Mesothelial cell of epicardium (in vitro differentiated cells): ENCODE results near the gene MSANTD2. TPM values are rescaled to one million over a fixed set of nuclear protein-coding genes. Genes with fewer than 3 reads are reported as not detected.
A peak's percentile ranks its signal among the peaks of the same experiment; 100 is the strongest.

Source experiments
- DNase-seq, 2 experiments: peaks; one replicate each; pipeline ENCODE4 v3.0.0; 2021; ENCODE audit warnings: low spot score in 2 of 2; ENCODE audit not compliant: unreplicated experiment in 2 of 2
- H3K27ac Mint-ChIP-seq: 2 replicates; pipeline ENCODE4 v1.8.0; 2021; ENCODE audit warnings: mixed read lengths
- H3K27me3 Mint-ChIP-seq: 2 replicates; pipeline ENCODE4 v1.8.0; 2021; ENCODE audit warnings: low read depth, mixed read lengths
- H3K36me3 Mint-ChIP-seq: 2 replicates; pipeline ENCODE4 v1.8.0; 2021; ENCODE audit warnings: mixed read lengths
- H3K4me1 Mint-ChIP-seq: 2 replicates; pipeline ENCODE4 v1.8.0; 2021; ENCODE audit warnings: mixed read lengths
- H3K4me3 Mint-ChIP-seq: 2 replicates; pipeline ENCODE4 v1.8.0; 2021; ENCODE audit warnings: mild to moderate bottlenecking, moderate library complexity, mixed read lengths
- H3K9me3 Mint-ChIP-seq: 2 replicates; pipeline ENCODE4 v1.8.0; 2021; ENCODE audit warnings: mixed read lengths
- total RNA-seq: library from RNA; stranded (reverse); gene quantifications from 3 replicates; pipeline ENCODE4 v1.2.1, GENCODE V29; 2021
- TF ChIP-seq, protein P1 (sequence below): fragments of 200-600 bp; sonication (generic); IDR thresholded peaks from one replicate; pipeline ENCODE4 v1.5.0; 2021; ENCODE audit warnings: antibody characterized with exemption; ENCODE audit not compliant: unreplicated experiment

Gene MSANTD2
- total RNA-seq, 1 donor from 2014 or later, result 37.3 TPM

DNA sequence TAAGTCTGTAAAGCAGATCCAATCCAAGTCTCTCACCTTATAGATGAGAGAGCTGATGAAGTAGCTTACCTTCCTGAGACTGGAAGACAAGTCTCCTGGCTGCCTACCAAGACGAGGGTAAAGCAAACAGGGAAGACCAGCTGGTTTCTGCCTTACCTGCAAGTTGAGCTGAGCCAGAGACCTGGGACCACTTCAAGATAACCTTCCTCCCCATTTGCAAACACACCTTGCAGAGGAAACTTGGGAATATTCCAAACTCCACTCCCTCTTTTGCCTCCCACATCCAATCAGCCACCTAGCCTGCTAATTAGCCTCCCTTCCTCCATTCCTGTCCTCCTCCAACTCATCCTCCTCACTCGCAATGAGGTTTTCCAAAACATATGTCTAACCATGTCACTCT is 41.6 kb upstream of the MSANTD2 start:
- H3K9me3 Mint-ChIP-seq, result no peaks in the 10 kb centered on the region
- H3K27me3 Mint-ChIP-seq, result peaks cover 21% of the 10 kb centered on the region
- no peaks in the 10 kb centered on the region for H3K36me3 Mint-ChIP-seq
- H3K27ac Mint-ChIP-seq, result no peak overlapping the region
- TF ChIP-seq, protein P1, sequence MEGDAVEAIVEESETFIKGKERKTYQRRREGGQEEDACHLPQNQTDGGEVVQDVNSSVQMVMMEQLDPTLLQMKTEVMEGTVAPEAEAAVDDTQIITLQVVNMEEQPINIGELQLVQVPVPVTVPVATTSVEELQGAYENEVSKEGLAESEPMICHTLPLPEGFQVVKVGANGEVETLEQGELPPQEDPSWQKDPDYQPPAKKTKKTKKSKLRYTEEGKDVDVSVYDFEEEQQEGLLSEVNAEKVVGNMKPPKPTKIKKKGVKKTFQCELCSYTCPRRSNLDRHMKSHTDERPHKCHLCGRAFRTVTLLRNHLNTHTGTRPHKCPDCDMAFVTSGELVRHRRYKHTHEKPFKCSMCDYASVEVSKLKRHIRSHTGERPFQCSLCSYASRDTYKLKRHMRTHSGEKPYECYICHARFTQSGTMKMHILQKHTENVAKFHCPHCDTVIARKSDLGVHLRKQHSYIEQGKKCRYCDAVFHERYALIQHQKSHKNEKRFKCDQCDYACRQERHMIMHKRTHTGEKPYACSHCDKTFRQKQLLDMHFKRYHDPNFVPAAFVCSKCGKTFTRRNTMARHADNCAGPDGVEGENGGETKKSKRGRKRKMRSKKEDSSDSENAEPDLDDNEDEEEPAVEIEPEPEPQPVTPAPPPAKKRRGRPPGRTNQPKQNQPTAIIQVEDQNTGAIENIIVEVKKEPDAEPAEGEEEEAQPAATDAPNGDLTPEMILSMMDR, result no peak
- H3K4me1 Mint-ChIP-seq, result peaks cover 31% of the 10 kb centered on the region
- no peak for DNase-seq
- no peak overlapping the region for H3K4me3 Mint-ChIP-seq

DNA sequence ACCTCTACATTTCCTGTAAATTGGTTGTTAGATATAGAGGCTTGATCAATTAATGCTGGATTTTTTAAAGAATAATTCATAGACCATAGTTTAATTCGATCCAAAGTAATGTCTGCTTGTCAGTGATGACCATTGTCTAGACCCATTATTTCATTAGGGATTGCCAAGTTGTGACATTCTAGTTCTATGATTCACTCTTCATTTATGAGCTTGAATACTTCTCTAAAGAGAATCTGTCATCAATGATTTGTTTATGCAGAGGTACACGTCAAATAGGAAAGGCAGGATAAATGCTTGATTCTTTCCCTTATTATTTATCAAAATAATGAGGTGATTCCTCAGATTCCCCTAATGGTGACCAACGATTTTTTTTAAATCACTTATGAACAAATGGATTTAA is 41.0 kb upstream of the MSANTD2 start:
- TF ChIP-seq, protein P1, result no peak
- Mint-ChIP-seq H3K9me3 (no peaks in the 10 kb centered on the region), H3K27ac (no peak overlapping the region), H3K36me3 (no peaks in the 10 kb centered on the region), H3K27me3 (peaks cover 23% of the 10 kb centered on the region), H3K4me1 (peaks cover 34% of the 10 kb centered on the region), H3K4me3 (no peak overlapping the region)
- DNase-seq, result no peak

DNA sequence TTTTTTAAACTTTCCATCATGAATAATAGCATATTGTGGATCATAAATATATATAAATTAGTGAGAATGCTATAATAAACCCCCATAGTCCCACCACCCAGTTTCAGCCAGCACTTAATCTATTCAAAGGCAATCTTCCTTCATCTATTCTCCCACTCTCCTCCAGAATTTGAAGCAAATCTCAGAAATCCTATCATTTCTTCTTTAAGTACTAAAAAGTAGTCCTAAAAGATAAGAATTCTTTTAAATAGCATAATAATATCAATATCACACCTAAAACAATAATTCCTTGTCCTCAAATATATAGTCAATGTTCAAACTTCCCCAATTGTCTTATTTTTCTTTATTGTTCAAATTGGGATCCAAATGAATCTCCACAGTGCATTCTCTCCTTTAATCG is 40.5 kb upstream of the MSANTD2 start:
- H3K9me3 Mint-ChIP-seq, result no peaks in the 10 kb centered on the region
- no peak overlapping the region for H3K4me3 Mint-ChIP-seq
- no peaks in the 10 kb centered on the region for H3K36me3 Mint-ChIP-seq
- no peak for DNase-seq
- H3K4me1 Mint-ChIP-seq, result peaks cover 37% of the 10 kb centered on the region
- no peak overlapping the region for H3K27ac Mint-ChIP-seq
- TF ChIP-seq, protein P1, result no peak
- H3K27me3 Mint-ChIP-seq, result peaks cover 26% of the 10 kb centered on the region

DNA sequence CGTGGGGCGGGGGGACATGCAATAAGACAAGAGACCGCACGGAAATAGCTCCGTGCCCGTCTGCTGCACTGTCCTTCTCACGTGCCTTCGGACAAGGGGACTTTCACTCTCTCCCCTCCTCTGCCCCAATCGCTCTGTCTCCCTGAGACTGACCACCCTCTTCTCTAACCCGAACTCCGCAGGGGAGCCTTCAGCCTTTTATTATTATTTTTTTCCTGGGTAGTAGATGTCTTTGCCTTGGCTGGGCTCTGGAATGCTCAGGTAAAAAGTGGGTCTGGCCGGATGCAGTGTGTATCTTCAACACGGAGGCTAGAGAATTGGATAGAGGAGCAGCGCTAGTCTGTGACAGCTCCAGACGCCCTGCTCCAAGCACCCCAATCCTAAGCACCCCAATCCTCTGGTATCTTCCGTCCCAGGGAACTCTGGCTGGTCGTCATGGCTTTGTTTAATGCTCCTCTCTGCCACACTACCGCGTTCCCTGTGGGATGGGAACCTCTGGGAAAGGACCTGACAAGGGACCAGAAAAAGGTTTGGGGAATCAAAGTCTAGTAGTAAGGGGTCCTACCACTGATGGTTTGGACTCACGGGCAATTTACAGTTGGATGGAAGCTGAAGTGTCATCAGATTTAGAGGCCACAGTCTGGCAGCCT is 39.9 kb upstream of the MSANTD2 start:
- H3K27me3 Mint-ChIP-seq, result peaks cover 30% of the 10 kb centered on the region

DNA sequence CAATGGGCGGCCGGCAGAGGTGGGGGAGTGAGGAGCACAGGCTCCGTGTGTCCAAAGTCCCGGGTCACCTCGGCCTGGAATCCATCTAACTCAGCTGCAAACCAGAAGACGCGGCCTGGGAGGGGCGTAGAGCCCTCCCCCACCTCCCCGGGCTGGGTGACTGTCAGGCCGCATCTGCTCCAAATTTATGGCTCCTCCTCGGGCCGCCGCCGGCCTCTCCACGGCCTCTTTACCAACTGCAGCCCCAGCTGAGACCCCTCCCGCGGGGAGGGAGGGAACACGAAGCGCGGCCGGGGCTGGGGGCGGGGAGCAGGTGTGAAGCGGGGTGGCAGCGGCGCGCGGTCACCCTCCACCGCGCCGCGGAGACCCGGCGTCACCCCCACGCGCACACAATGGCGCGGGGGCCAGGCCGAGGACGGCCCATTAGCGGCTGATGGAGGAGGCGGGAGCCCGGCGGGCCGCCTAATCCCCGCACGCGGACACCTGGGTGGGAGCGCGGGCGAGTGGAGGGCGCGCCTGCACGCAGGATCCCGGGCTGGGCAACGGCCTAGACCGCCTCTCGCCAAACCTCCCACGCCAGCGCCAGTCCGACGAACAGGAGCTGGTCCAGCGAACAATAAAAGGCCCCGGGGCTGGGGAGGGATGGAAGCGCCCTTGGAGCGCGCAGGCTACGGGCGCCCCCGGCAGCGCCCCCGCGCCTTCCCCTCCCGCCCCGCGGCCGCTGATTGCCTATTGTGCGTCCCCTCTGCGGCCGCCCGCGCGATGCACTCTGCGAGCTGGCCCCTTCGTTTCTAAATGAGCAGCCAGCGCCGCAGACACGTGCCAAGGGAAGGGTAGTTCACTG is 39.1 kb upstream of the MSANTD2 start:
- peak in 1 of 2 experiments; percentile 51 for DNase-seq
- no peaks in the 10 kb centered on the region for H3K9me3 Mint-ChIP-seq
- TF ChIP-seq, protein P1, result no peak
- peaks cover 32% of the 10 kb centered on the region for H3K27me3 Mint-ChIP-seq
- peaks cover 37% of the 10 kb centered on the region for H3K4me1 Mint-ChIP-seq
- H3K4me3 Mint-ChIP-seq, result peak overlapping the region; percentile 61
- no peaks in the 10 kb centered on the region for H3K36me3 Mint-ChIP-seq
- H3K27ac Mint-ChIP-seq, result peak overlapping the region; percentile 16

More for the DNA sequence above, 39.9 kb upstream of the MSANTD2 start:
- no peaks in the 10 kb centered on the region for H3K36me3 Mint-ChIP-seq
- TF ChIP-seq, protein P1, result no peak
- no peaks in the 10 kb centered on the region for H3K9me3 Mint-ChIP-seq
- H3K4me1 Mint-ChIP-seq, result peaks cover 37% of the 10 kb centered on the region
- H3K4me3 Mint-ChIP-seq, result peak overlapping the region; percentile 61
- H3K27ac Mint-ChIP-seq, result no peak overlapping the region
- no peak for DNase-seq
